ENCODE measurements around the gene XRCC1.
"Not testable (repeated sequence)": the region's sequence is repeated elsewhere in the genome, so short reads cannot be mapped to it uniquely, and the experiment has no call there.

Gene XRCC1
- 17.0 to 27.9 (median 21.2) reads per million in 3 experiments for total RNA-seq

- DNase-seq: peak; percentile 97
Measured at GRCh38 chr19:43575156-43575950, at the start of gene XRCC1, which contains the start of gene PINLYP. XRCC1 (minus strand) TSS chr19:43575527; CDS start chr19:43575458, 69 bp downstream. PINLYP (plus strand) TSS chr19:43575801; CDS start chr19:43577192, 1,391 bp downstream.

- DNase-seq: peak; percentile 77
Measured at GRCh38 chr19:43624933-43625332, 49.6 kb upstream of the XRCC1 start.

GRCh38 chr19:43623889-43624670, 48.8 kb upstream of the XRCC1 start:
- DNase-seq: no peak

GRCh38 chr19:43622956-43623355, 47.6 kb upstream of the XRCC1 start:
- no peak for DNase-seq

- no peak for DNase-seq
Measured at GRCh38 chr19:43622070-43622469, 46.7 kb upstream of the XRCC1 start.

GRCh38 chr19:43620061-43621001, 45.0 kb upstream of the XRCC1 start:
- DNase-seq: no peak

- peak; percentile 89 for DNase-seq
Measured at GRCh38 chr19:43619262-43620060, 44.1 kb upstream of the XRCC1 start, which contains the start of gene ZNF428. ZNF428 (minus strand) TSS chr19:43619629; CDS start chr19:43614304, 5,325 bp downstream.

GRCh38 chr19:43618921-43619261, 43.6 kb upstream of the XRCC1 start:
- peak; percentile 15 for DNase-seq

GRCh38 chr19:43616954-43617353, 41.6 kb upstream of the XRCC1 start:
- DNase-seq: no peak

GRCh38 chr19:43616306-43616705, 41.0 kb upstream of the XRCC1 start:
- no peak for DNase-seq

GRCh38 chr19:43612374-43612773, 37.0 kb upstream of the XRCC1 start:
- no peak for DNase-seq

- DNase-seq: no peak
Measured at GRCh38 chr19:43611788-43612187, 36.5 kb upstream of the XRCC1 start, which contains the start of gene SRRM5. SRRM5 (plus strand) TSS chr19:43612088; CDS start chr19:43612122, 34 bp downstream.

- no peak for DNase-seq
Measured at GRCh38 chr19:43610493-43610892, 35.2 kb upstream of the XRCC1 start.

GRCh38 chr19:43609872-43610271, 34.5 kb upstream of the XRCC1 start:
- DNase-seq: no peak

- DNase-seq: no peak
Measured at GRCh38 chr19:43607238-43608205, 32.2 kb upstream of the XRCC1 start.

- DNase-seq: no peak
Measured at GRCh38 chr19:43606569-43607229, 31.4 kb upstream of the XRCC1 start.

- DNase-seq: no peak
Measured at GRCh38 chr19:43605875-43606568, 30.7 kb upstream of the XRCC1 start.

- DNase-seq: not testable (repeated sequence)
Measured at GRCh38 chr19:43600326-43600725, 25.0 kb upstream of the XRCC1 start.

Data from central memory CD4-positive, alpha-beta T cell (primary cell).